GM12878 (cell line): ENCODE data around the gene SHISA7. TPM values are rescaled to one million over a fixed set of nuclear protein-coding genes. Genes with fewer than 3 reads are reported as not detected.
A peak's percentile ranks its signal among the peaks of the same experiment; 100 is the strongest.

ENCODE experiments used
- ATAC-seq: fragments of 200-7000 bp; cut with Tn5 transposase; 3 replicates; pipeline ENCODE4 v1.9.1; 2020; ENCODE audit warnings: mild to moderate bottlenecking, moderate library complexity
- BruUV-seq: library from RNA; stranded (reverse); fragments of 400-500 nt; replicated peaks from 2 replicates; lab custom pipeline; 2021; lab: Mats Ljungman, UMichigan
- CTCF ChIA-PET: fragments of 300-600 bp; sonication (Branson Sonifier 250); formaldehyde crosslinking; extraction: SDS; loops from one replicate; lab custom pipeline; 2021; ENCODE audit warnings: inconsistent platforms; lab: Yijun Ruan, JAX
- POLR2A ChIA-PET: fragments of 350-600 bp; formaldehyde crosslinking; extraction: SDS; loops from one replicate; lab custom pipeline; 2021; ENCODE audit warnings: inconsistent platforms; lab: Charles Lee
- RAD21 ChIA-PET: fragments of 300-600 bp; sonication (Branson Sonifier 250); formaldehyde crosslinking; loops from one replicate; lab custom pipeline; 2023; ENCODE audit warnings: antibody characterized with exemption; ENCODE audit not compliant: unreplicated experiment; lab: Charles Lee
- SMC1A ChIA-PET: fragments of 300-600 bp; sonication (Branson Sonifier 250); formaldehyde crosslinking; loops from one replicate; lab custom pipeline; 2023; ENCODE audit not compliant: unreplicated experiment, uncharacterized antibody; lab: Charles Lee
- DNase-seq: peaks from one replicate; pipeline ENCODE4 v3.0.0-alpha.2; 2011; ENCODE audit warnings: low read depth, low spot score
- FAIRE-seq: peaks from 3 replicates; lab custom pipeline; 2011; peaks lifted over from hg19 to GRCh38; lab: Jason Lieb, UNC
- H2AFZ ChIP-seq: 2 replicates; pipeline ENCODE4 v1.6.0; 2011; ENCODE audit warnings: low read depth, low read length, control low read depth; ENCODE audit not compliant: control insufficient read depth
- H3K27ac ChIP-seq: 2 replicates; pipeline ENCODE4 v1.5.1; 2011; ENCODE audit warnings: control low read depth; ENCODE audit not compliant: control insufficient read depth, insufficient read depth
- H3K27me3 ChIP-seq, 2 experiments: replicated peaks in 1 of 2; 2 replicates each; pipeline versions ENCODE4 v1.6.0 to v1.6.1; 2011; ENCODE audit warnings: low read length in 1 of 2; ENCODE audit not compliant: control insufficient read depth in 2 of 2, insufficient read depth in 2 of 2
- H3K36me3 ChIP-seq, 2 experiments: 2 replicates each; pipeline ENCODE4 v1.5.1; 2011; ENCODE audit warnings: low read length in 1 of 2; ENCODE audit not compliant: control insufficient read depth in 2 of 2, insufficient read depth in 2 of 2
- H3K4me1 ChIP-seq: 2 replicates; pipeline ENCODE4 v1.6.1; 2011; ENCODE audit warnings: mild to moderate bottlenecking, low read length, moderate library complexity, mixed read lengths; ENCODE audit not compliant: control insufficient read depth, insufficient read depth
- H3K4me2 ChIP-seq: 2 replicates; pipeline ENCODE4 v1.6.0; 2011; ENCODE audit warnings: control low read depth; ENCODE audit not compliant: control insufficient read depth, insufficient read depth
- H3K4me3 ChIP-seq: fragments of 200-600 bp; sonication (generic); 2 replicates; pipeline ENCODE4 v1.5.1; 2016
- H3K79me2 ChIP-seq: 2 replicates; pipeline ENCODE4 v1.6.0; 2011; ENCODE audit warnings: low read length; ENCODE audit not compliant: control insufficient read depth, insufficient read depth
- H3K9ac ChIP-seq: 2 replicates; pipeline ENCODE4 v1.8.0; 2011; ENCODE audit warnings: low read length, control low read depth, mixed read lengths; ENCODE audit not compliant: control insufficient read depth, insufficient read depth
- H3K9me3 ChIP-seq: replicated peaks from 3 replicates; pipeline ENCODE4 v1.5.1; 2011; ENCODE audit warnings: mild to moderate bottlenecking, low read length; ENCODE audit not compliant: control insufficient read depth, insufficient read depth
- H4K20me1 ChIP-seq: 2 replicates; pipeline ENCODE4 v1.6.0; 2011; ENCODE audit not compliant: control insufficient read depth, insufficient read depth
- BMI1 ChIP-seq: fragments of 450-650 bp; IDR thresholded peaks from 2 replicates; pipeline ENCODE4 v1.6.1; 2016; ENCODE audit warnings: mild to moderate bottlenecking, moderate library complexity, borderline replicate concordance
- HDAC6 ChIP-seq: fragments of 200-600 bp; sonication (generic); IDR thresholded peaks from one replicate; pipeline ENCODE4 v1.8.0; 2017; ENCODE audit warnings: antibody characterized with exemption; ENCODE audit not compliant: unreplicated experiment
- IKZF1 ChIP-seq: fragments of 450-650 bp; conservative IDR thresholded peaks from 2 replicates; pipeline ENCODE4 v1.6.1; 2017; ENCODE audit warnings: antibody characterized with exemption, mild to moderate bottlenecking
- POLR2AphosphoS5 ChIP-seq: IDR thresholded peaks from 2 replicates; pipeline ENCODE4 v1.6.1; 2011; ENCODE audit warnings: mild to moderate bottlenecking, low read length, inconsistent platforms
- RCOR1 ChIP-seq: conservative IDR thresholded peaks from 2 replicates; pipeline ENCODE4 v1.6.1; 2012; ENCODE audit warnings: low read depth, low read length, improper control_type of control experiment
- SIN3A ChIP-seq: IDR thresholded peaks from 2 replicates; pipeline ENCODE4 v1.6.1; 2012; ENCODE audit warnings: low read depth, low read length, improper control_type of control experiment
- SP1 ChIP-seq: IDR thresholded peaks from one replicate; pipeline ENCODE4 v1.6.1; 2011; ENCODE audit warnings: low read depth, low read length
- SPI1 ChIP-seq: IDR thresholded peaks from 2 replicates; pipeline ENCODE4 v1.6.1; 2011; ENCODE audit warnings: low read depth, mild to moderate bottlenecking, low read length, moderate library complexity, borderline replicate concordance; ENCODE audit not compliant: insufficient read depth
- WRNIP1 ChIP-seq: IDR thresholded peaks from 2 replicates; pipeline ENCODE4 v1.6.1; 2011; ENCODE audit warnings: low read depth, low read length, improper control_type of control experiment, borderline replicate concordance
- ZNF384 ChIP-seq: IDR thresholded peaks from 2 replicates; pipeline ENCODE4 v1.6.1; 2012; ENCODE audit warnings: low read depth, mild to moderate bottlenecking, low read length, improper control_type of control experiment, borderline replicate concordance
- WGBS: methylation state at CpG from one replicate; pipeline ENCODE4 v1.1.6; 2016; ENCODE audit warnings: low lambda C conversion rate; ENCODE audit not compliant: insufficient replicate concordance, insufficient coverage; ENCODE audit errors: missing lambda C conversion rate; 5-methylcytosine and 5-hydroxymethylcytosine counted together
- in situ Hi-C: fragments of 300-500 bp; cut with MboI; formaldehyde crosslinking; loops from 9 replicates; pipeline ENCODE4 v1.14.3; 2018; ENCODE audit warnings: mixed read lengths
- intact Hi-C: fragments of 100-400 bp; cut with micrococcal nuclease; formaldehyde crosslinking; loops from one replicate; pipeline ENCODE4 v1.14.2; 2022; ENCODE audit not compliant: unreplicated experiment
- polyA plus RNA-seq, 11 experiments: library from polyadenylated mRNA; depleted of rRNA in 4 of 11; unstranded in 6 of 11; stranded (reverse) in 5 of 11; fragments of >200 nt; fragmentation: Nextera tagmentation in 4 of 11; fragmentation: Illumina TruSeq in 1 of 11; extraction: Ambion mirVana in 4 of 11; extraction: Trizol in 1 of 11; gene quantifications; 1 replicate in 1 of 11; 2 replicates in 10 of 11; pipeline versions ENCODE4 v1.2.1 to v1.2.3, GENCODE V29; 2011 to 2016; ENCODE audit warnings: inconsistent platforms in 2 of 11, missing spikeins in 2 of 11, low read depth in 1 of 11
- total RNA-seq, 4 experiments: library from RNA; depleted of rRNA in 3 of 4; stranded (reverse); fragments of >200 nt in 3 of 4; fragmentation: Illumina TruSeq in 1 of 4; extraction: Trizol in 1 of 4; gene quantifications; 2 replicates each; pipeline versions ENCODE4 v1.2.1 to v1.2.3, GENCODE V29; 2013 to 2021
- TF ChIP-seq, protein P1 (sequence below), 3 experiments: IDR thresholded peaks in 2 of 3; conservative IDR thresholded peaks in 1 of 3; 2 replicates each; pipeline ENCODE4 v1.5.1; 2011; ENCODE audit warnings: low read depth in 3 of 3, low read length in 3 of 3, mild to moderate bottlenecking in 3 of 3, control low read depth in 2 of 3, moderate library complexity in 2 of 3, inconsistent platforms in 1 of 3, mixed read lengths in 1 of 3; ENCODE audit not compliant: control insufficient read depth in 2 of 3, insufficient read depth in 1 of 3; ENCODE audit errors: extremely low read depth in 1 of 3
- TF ChIP-seq, protein P2 (sequence below): fragments of 450-650 bp; formaldehyde crosslinking; IDR thresholded peaks from 2 replicates; pipeline ENCODE4 v1.4.0; 2022; ENCODE audit warnings: mild to moderate bottlenecking, moderate library complexity
- TF ChIP-seq, protein P3 (sequence below): fragments of 150-350 bp; IDR thresholded peaks from 2 replicates; pipeline ENCODE4 v1.6.1; 2016; ENCODE audit warnings: low read depth, low read length
- TF ChIP-seq, protein P4 (sequence below): IDR thresholded peaks from 2 replicates; pipeline ENCODE4 v1.6.1; 2012; ENCODE audit warnings: low read depth, low read length, improper control_type of control experiment

SHISA7 gene
- total and polyA plus RNA-seq, 10 of the 15 experiments (the other 5 are each of a cell fraction or from before 2014, with no cell fraction given) = 0.03 TPM; not detected in 9

DNA sequence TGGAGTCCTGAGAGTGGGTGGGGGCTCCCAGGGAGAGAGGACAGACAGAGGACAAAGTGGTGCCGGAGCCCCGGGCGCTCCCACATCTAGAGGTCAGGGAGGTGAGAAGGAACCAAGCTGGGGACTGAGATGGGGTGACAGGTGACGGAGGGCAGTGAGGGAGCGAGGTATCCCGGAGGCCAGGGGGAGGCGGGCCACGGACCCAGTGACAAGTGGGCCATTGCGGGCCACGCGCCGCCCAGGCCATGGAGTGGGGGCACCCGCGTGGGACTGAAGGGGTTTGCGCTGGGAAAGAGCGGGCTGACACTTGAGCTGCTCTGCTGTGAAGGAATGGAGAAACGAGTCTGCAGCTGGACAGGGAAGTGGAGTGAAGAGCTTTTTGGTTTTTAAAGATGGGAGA, 35.9 kb upstream of the SHISA7 start (continued):
- TF ChIP-seq, protein P1, sequence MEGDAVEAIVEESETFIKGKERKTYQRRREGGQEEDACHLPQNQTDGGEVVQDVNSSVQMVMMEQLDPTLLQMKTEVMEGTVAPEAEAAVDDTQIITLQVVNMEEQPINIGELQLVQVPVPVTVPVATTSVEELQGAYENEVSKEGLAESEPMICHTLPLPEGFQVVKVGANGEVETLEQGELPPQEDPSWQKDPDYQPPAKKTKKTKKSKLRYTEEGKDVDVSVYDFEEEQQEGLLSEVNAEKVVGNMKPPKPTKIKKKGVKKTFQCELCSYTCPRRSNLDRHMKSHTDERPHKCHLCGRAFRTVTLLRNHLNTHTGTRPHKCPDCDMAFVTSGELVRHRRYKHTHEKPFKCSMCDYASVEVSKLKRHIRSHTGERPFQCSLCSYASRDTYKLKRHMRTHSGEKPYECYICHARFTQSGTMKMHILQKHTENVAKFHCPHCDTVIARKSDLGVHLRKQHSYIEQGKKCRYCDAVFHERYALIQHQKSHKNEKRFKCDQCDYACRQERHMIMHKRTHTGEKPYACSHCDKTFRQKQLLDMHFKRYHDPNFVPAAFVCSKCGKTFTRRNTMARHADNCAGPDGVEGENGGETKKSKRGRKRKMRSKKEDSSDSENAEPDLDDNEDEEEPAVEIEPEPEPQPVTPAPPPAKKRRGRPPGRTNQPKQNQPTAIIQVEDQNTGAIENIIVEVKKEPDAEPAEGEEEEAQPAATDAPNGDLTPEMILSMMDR (IDR thresholded peaks at IDR 0.05 in 2 of 3, conservative IDR thresholded peaks at IDR 0.05 in 1 of 3; ENCODE audit: control insufficient read depth in 2 of 3, extremely low read depth in 1 of 3, insufficient read depth in 1 of 3, low read depth in 3 of 3, low read length in 3 of 3) = no peak
- TF ChIP-seq, protein P2, sequence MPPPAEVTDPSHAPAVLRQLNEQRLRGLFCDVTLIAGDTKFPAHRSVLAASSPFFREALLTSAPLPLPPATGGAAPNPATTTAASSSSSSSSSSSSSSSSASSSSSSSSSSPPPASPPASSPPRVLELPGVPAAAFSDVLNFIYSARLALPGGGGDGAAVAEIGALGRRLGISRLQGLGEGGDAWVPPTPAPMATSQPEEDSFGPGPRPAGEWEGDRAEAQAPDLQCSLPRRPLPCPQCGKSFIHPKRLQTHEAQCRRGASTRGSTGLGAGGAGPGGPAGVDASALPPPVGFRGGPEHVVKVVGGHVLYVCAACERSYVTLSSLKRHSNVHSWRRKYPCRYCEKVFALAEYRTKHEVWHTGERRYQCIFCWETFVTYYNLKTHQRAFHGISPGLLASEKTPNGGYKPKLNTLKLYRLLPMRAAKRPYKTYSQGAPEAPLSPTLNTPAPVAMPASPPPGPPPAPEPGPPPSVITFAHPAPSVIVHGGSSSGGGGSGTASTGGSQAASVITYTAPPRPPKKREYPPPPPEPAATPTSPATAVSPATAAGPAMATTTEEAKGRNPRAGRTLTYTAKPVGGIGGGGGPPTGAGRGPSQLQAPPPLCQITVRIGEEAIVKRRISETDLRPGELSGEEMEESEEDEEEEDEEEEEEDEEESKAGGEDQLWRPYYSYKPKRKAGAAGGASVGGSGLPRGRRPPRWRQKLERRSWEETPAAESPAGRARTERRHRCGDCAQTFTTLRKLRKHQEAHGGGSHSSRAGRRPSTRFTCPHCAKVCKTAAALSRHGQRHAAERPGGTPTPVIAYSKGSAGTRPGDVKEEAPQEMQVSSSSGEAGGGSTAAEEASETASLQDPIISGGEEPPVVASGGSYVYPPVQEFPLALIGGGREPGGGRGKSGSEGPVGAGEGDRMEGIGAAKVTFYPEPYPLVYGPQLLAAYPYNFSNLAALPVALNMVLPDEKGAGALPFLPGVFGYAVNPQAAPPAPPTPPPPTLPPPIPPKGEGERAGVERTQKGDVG (CRISPR knock-in tag) = no peak
- TF ChIP-seq, all 136 proteins: peak for 0

DNA sequence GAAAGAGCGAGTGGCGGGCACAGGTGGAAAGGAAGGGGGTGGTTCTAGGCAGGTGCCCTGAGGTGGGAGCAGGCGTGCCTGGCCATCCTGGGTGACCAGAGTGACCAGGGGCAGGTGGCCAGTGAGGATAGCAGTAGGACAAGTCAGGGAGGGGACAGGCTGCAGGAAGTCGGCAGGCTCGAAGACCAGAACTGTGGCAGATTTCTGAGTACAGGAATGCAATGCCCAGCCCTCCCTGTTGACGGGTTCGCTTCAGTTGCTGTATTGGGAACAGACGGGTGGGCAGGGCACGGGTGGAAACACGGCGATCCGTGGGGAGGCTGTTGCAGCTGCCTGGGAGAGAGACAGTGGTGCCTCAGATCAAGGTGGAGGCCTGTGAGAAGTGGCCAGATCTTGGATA, 35.3 kb upstream of the SHISA7 start:
- ChIA-PET CTCF (interaction anchor here (3.7 kb wide), 1 partner anchor 26 kb away, joined by 26 read pairs; no protein-coding TSS in a partner anchor), POLR2A (no interaction called here), SMC1A (interaction anchor here (0.6 kb wide), 1 partner anchor 203 kb away, joined by 3 read pairs; no protein-coding TSS in a partner anchor), RAD21 (no interaction called here)
- intact Hi-C loops = no loop called here
- peak overlapping the region; percentile 56 for H3K4me2 ChIP-seq
- H2AFZ ChIP-seq = no peak overlapping the region
- no peaks in the 10 kb centered on the region for H4K20me1 ChIP-seq
- whole genome bisulfite sequencing = 86% methylated on average over 12 of the region's 12 CpGs
- peaks cover 0 to 6% of the 10 kb centered on the region in 2 experiments; a peak in 2 of 4 replicates for H3K36me3 ChIP-seq
- peaks cover 22% of the 10 kb centered on the region for H3K4me1 ChIP-seq
- no peak overlapping the region for H3K9ac ChIP-seq
- BruUV-seq = no TSS peak
- in situ Hi-C loops = no loop called here
- peaks cover 6% of the 10 kb centered on the region for H3K79me2 ChIP-seq
- H3K27me3 ChIP-seq = no peaks in the 10 kb centered on the region
- no peak overlapping the region for H3K27ac ChIP-seq
- no peak for FAIRE-seq
- no peak for ATAC-seq
- H3K4me3 ChIP-seq = no peak overlapping the region
- no peaks in the 10 kb centered on the region for H3K9me3 ChIP-seq
- DNase-seq = no peak
- no peak for TF ChIP-seq ZNF384
- TF ChIP-seq, protein P3, sequence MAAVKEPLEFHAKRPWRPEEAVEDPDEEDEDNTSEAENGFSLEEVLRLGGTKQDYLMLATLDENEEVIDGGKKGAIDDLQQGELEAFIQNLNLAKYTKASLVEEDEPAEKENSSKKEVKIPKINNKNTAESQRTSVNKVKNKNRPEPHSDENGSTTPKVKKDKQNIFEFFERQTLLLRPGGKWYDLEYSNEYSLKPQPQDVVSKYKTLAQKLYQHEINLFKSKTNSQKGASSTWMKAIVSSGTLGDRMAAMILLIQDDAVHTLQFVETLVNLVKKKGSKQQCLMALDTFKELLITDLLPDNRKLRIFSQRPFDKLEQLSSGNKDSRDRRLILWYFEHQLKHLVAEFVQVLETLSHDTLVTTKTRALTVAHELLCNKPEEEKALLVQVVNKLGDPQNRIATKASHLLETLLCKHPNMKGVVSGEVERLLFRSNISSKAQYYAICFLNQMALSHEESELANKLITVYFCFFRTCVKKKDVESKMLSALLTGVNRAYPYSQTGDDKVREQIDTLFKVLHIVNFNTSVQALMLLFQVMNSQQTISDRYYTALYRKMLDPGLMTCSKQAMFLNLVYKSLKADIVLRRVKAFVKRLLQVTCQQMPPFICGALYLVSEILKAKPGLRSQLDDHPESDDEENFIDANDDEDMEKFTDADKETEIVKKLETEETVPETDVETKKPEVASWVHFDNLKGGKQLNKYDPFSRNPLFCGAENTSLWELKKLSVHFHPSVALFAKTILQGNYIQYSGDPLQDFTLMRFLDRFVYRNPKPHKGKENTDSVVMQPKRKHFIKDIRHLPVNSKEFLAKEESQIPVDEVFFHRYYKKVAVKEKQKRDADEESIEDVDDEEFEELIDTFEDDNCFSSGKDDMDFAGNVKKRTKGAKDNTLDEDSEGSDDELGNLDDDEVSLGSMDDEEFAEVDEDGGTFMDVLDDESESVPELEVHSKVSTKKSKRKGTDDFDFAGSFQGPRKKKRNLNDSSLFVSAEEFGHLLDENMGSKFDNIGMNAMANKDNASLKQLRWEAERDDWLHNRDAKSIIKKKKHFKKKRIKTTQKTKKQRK = no peak
- no peak for TF ChIP-seq WRNIP1
- no peak for TF ChIP-seq SIN3A
- TF ChIP-seq RCOR1 = no peak
- no peak for TF ChIP-seq HDAC6
- no peak for TF ChIP-seq SP1
- no peak for TF ChIP-seq POLR2AphosphoS5
- no peak for TF ChIP-seq IKZF1
- no peak for TF ChIP-seq BMI1
- no peak for TF ChIP-seq SPI1
- TF ChIP-seq, protein P4, sequence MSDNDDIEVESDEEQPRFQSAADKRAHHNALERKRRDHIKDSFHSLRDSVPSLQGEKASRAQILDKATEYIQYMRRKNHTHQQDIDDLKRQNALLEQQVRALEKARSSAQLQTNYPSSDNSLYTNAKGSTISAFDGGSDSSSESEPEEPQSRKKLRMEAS = no peak
